ENCODE data around the gene GLI3.

- TF ChIP-seq CTCF (IDR thresholded peaks at IDR 0.05 in 8 of 11, conservative IDR thresholded peaks at IDR 0.05 in 3 of 11) (no peak), POLR2AphosphoS5 (IDR thresholded peaks at IDR 0.05) (no peak)
Measured at GRCh38 chr7:42099066-42099465, 137.9 kb downstream of the GLI3 start.

All from spleen (tissue), 7 donors.